ENCODE results near the gene GNRH2. TPM values are rescaled to one million over a fixed set of nuclear protein-coding genes. Genes with fewer than 3 reads are reported as not detected.
A peak's percentile ranks its signal among the peaks of the same experiment; 100 is the strongest.

GNRH2 gene
- total RNA-seq, 1 experiment from 2014 or later, result 0.65 TPM

DNA sequence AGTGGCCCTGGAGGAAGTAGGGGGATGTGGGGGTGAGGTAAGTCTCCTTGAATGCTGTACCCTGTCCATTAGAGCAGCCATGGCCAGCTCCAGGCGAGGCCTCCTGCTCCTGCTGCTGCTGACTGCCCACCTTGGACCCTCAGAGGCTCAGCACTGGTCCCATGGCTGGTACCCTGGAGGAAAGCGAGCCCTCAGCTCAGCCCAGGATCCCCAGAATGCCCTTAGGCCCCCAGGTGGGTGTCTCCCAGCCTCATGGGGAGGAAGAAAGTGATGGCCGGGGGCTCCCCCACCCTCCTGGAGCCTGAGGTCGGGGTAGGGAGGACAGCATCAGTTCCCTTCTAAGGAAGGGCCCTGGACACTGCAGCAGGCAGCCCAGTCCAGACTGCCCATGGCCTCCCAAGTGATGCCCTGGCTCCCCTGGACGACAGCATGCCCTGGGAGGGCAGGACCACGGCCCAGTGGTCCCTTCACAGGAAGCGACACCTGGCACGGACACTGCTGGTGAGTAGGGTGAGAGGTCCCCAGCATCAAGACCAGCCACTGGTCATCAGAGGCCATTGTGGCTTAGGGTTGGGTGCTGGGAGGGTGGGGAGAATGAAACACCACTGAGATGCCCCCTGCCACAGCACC, 1.0 kb downstream of the GNRH2 start:
- H4K20me1 ChIP-seq (ENCODE audit: insufficient read depth), result 0 out of 2 replicates have a peak, but pooled peaks cover 3% of the 10 kb centered on the region
- no peaks in the 10 kb centered on the region for H3K9me3 ChIP-seq (ENCODE audit: insufficient read depth, low read depth)
- H2AFZ ChIP-seq, result no peak overlapping the region
- peaks cover 14% of the 10 kb centered on the region for H3K36me3 ChIP-seq (ENCODE audit: low read depth)
- H3K4me2 ChIP-seq, result no peak overlapping the region
- no TSS peak for BruUV-seq (replicated peaks)
- TF ChIP-seq EZH2 (IDR thresholded peaks at IDR 0.05; ENCODE audit: low read depth), result no peak
- TF ChIP-seq, protein P1, sequence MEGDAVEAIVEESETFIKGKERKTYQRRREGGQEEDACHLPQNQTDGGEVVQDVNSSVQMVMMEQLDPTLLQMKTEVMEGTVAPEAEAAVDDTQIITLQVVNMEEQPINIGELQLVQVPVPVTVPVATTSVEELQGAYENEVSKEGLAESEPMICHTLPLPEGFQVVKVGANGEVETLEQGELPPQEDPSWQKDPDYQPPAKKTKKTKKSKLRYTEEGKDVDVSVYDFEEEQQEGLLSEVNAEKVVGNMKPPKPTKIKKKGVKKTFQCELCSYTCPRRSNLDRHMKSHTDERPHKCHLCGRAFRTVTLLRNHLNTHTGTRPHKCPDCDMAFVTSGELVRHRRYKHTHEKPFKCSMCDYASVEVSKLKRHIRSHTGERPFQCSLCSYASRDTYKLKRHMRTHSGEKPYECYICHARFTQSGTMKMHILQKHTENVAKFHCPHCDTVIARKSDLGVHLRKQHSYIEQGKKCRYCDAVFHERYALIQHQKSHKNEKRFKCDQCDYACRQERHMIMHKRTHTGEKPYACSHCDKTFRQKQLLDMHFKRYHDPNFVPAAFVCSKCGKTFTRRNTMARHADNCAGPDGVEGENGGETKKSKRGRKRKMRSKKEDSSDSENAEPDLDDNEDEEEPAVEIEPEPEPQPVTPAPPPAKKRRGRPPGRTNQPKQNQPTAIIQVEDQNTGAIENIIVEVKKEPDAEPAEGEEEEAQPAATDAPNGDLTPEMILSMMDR (conservative IDR thresholded peaks at IDR 0.05), result no peak
- POLR2A ChIA-PET (ENCODE audit: unreplicated experiment), result no interaction called here
- peaks cover 23% of the 10 kb centered on the region for H3K79me2 ChIP-seq (ENCODE audit: low read depth)
- no peak overlapping the region for H3K4me3 ChIP-seq
- CTCF ChIA-PET, result interaction anchor here (1.0 kb wide), 1 partner anchor 311 kb away, joined by 3 read pairs; no protein-coding TSS in a partner anchor
- H3K27ac ChIP-seq, result no peak overlapping the region
- H3K9me2 ChIP-seq (ENCODE audit: insufficient read depth), result no peaks in the 10 kb centered on the region
- intact Hi-C loops (cut with micrococcal nuclease; ENCODE audit: unreplicated experiment), result no loop called here
- H3F3A ChIP-seq (ENCODE audit: insufficient read depth, low read depth), result peaks cover 4% of the 10 kb centered on the region; the same call in 1 of the 2 replicates
- 0 out of 2 replicates have a peak, but pooled peaks cover 10% of the 10 kb centered on the region for H3K4me1 ChIP-seq (replicated peaks; ENCODE audit: insufficient read depth)
- DNase-seq, result no peak
- H3K27me3 ChIP-seq (ENCODE audit: insufficient read depth, low read depth), result no peaks in the 10 kb centered on the region

DNA sequence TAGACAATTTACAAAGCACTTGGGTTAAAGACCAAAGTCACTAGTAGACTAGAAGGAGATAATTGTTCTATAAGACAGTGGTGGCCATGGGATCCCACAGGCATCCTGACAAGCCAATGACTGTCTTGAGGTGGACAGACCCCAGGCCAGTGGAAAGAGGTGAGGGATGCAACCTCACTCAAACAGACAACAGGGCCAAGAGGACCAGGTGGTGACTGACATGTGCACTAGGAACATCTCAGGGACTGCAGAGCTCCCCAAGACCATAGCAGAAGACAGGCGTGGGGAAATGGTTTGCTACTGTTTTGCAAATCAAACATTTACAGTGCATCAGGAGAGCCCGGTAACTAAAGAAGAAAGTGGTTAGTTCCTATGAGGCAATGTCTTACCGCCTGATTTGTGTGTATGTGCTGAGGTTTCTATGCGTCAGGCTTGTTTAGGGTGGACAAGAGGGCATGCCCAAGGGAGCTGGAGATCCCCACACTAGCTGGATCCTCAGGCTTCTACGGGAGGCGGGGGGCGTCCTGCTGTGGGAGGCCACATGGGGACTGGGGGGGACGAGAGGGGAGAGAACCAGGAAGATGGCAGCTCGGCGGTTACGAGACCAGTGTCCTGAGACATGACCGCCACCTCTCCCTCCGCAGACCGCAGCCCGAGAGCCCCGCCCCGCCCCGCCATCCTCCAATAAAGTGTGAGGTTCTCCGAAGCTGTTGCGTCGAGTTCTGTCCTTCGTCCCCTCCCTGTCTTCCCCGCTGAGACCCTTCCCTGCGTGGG, 1.8 kb downstream of the GNRH2 start:
- CTCF ChIA-PET, result interaction anchor here (0.6 to 1.0 kb wide), 2 partner anchors 71 to 311 kb away, joined by 3 to 13 read pairs; no protein-coding TSS in a partner anchor
- Histone ChIP-seq H3K36me3 (ENCODE audit: low read depth) (peaks cover 22% of the 10 kb centered on the region), H3K27ac (no peak overlapping the region), H3K4me2 (peak overlapping the region; percentile 87), H3K4me3 (peak overlapping the region; percentile 99), H3K27me3 (ENCODE audit: insufficient read depth, low read depth) (no peaks in the 10 kb centered on the region), H2AFZ (peak overlapping the region; percentile 89), H3K9me3 (ENCODE audit: insufficient read depth, low read depth) (no peaks in the 10 kb centered on the region), H3K79me2 (ENCODE audit: low read depth) (peaks cover 23% of the 10 kb centered on the region), H3K9me2 (ENCODE audit: insufficient read depth) (no peaks in the 10 kb centered on the region), H3K4me1 (replicated peaks; ENCODE audit: insufficient read depth) (0 out of 2 replicates have a peak, but pooled peaks cover 10% of the 10 kb centered on the region), H3F3A (ENCODE audit: insufficient read depth, low read depth) (peaks cover 6% of the 10 kb centered on the region; the same call in 1 of the 2 replicates), H4K20me1 (ENCODE audit: insufficient read depth) (0 out of 2 replicates have a peak, but pooled peaks cover 3% of the 10 kb centered on the region)
- intact Hi-C loops (cut with micrococcal nuclease; ENCODE audit: unreplicated experiment), result no loop called here
- TF ChIP-seq EZH2 (IDR thresholded peaks at IDR 0.05; ENCODE audit: low read depth), result no peak
- TF ChIP-seq, protein P1 (conservative IDR thresholded peaks at IDR 0.05), result no peak
- POLR2A ChIA-PET (ENCODE audit: unreplicated experiment), result interaction anchor here (0.5 to 0.6 kb wide), 2 partner anchors 57 to 182 kb away, joined by 5 to 6 read pairs; no protein-coding TSS in a partner anchor
- DNase-seq, result peak in 1 of 2 experiments; percentile 50
- TSS peak; percentile 70 for BruUV-seq (replicated peaks)
